Neural progenitor cell (in vitro differentiated cells): ENCODE results near the gene CEP104. TPM values are rescaled to one million over a fixed set of nuclear protein-coding genes. Genes with fewer than 3 reads are reported as not detected.
A peak's percentile ranks its signal among the peaks of the same experiment; 100 is the strongest.

Experiments
- DNase-seq: peaks from one replicate; pipeline ENCODE4 v3.0.0-alpha.2; 2016; ENCODE audit warnings: low spot score
- H2AFZ ChIP-seq: fragments of 200-600 bp; sonication (generic); replicated peaks from 2 replicates; pipeline ENCODE4 v1.6.1; 2016; ENCODE audit warnings: antibody characterized with exemption
- H3F3A ChIP-seq: fragments of 200-600 bp; sonication (generic); 2 replicates; pipeline ENCODE4 v1.6.1; 2016; ENCODE audit warnings: antibody characterized with exemption, low read depth
- H3K27ac ChIP-seq: fragments of 200-600 bp; sonication (generic); 2 replicates; pipeline ENCODE4 v1.5.1; 2016; ENCODE audit warnings: mild to moderate bottlenecking
- H3K27me3 ChIP-seq: fragments of 200-600 bp; sonication (generic); 2 replicates; pipeline ENCODE4 v1.6.1; 2016; ENCODE audit warnings: mild to moderate bottlenecking, moderate library complexity
- H3K36me3 ChIP-seq: fragments of 200-600 bp; sonication (generic); 2 replicates; pipeline ENCODE4 v1.5.1; 2016
- H3K4me1 ChIP-seq: fragments of 200-600 bp; sonication (generic); 2 replicates; pipeline ENCODE4 v1.6.1; 2016; ENCODE audit warnings: mixed run types
- H3K4me2 ChIP-seq: fragments of 200-600 bp; sonication (generic); 2 replicates; pipeline ENCODE4 v1.6.1; 2016
- H3K4me3 ChIP-seq: fragments of 200-600 bp; sonication (generic); 2 replicates; pipeline ENCODE4 v1.5.1; 2016
- H3K79me2 ChIP-seq: fragments of 200-600 bp; sonication (generic); 2 replicates; pipeline ENCODE4 v1.6.1; 2016; ENCODE audit warnings: low read depth
- H3K9ac ChIP-seq: fragments of 200-600 bp; sonication (generic); 2 replicates; pipeline ENCODE4 v1.6.1; 2016
- H3K9me3 ChIP-seq: fragments of 200-600 bp; sonication (generic); 2 replicates; pipeline ENCODE4 v1.5.1; 2016; ENCODE audit warnings: low read depth
- H4K20me1 ChIP-seq: fragments of 200-600 bp; sonication (generic); 2 replicates; pipeline ENCODE4 v1.6.1; 2016; ENCODE audit warnings: low read depth
- H3K27ac Mint-ChIP-seq: 3 replicates; pipeline ENCODE4 v1.8.0; 2021; ENCODE audit warnings: mixed read lengths
- H3K27me3 Mint-ChIP-seq: 2 replicates; pipeline ENCODE4 v1.8.0; 2022; ENCODE audit warnings: low read depth, mild to moderate bottlenecking, inconsistent platforms, moderate library complexity, mixed read lengths; ENCODE audit not compliant: insufficient read depth
- H3K36me3 Mint-ChIP-seq: 3 replicates; pipeline ENCODE4 v1.8.0; 2021; ENCODE audit warnings: mixed read lengths
- H3K4me1 Mint-ChIP-seq: 3 replicates; pipeline ENCODE4 v1.8.0; 2021; ENCODE audit warnings: mixed read lengths
- H3K4me3 Mint-ChIP-seq: 3 replicates; pipeline ENCODE4 v1.8.0; 2021; ENCODE audit warnings: mild to moderate bottlenecking, moderate library complexity, mixed read lengths
- H3K9me3 Mint-ChIP-seq: 3 replicates; pipeline ENCODE4 v1.8.0; 2020; ENCODE audit warnings: mixed read lengths
- EZH2 ChIP-seq: fragments of 200-600 bp; sonication (generic); IDR thresholded peaks from 2 replicates; pipeline ENCODE4 v1.6.1; 2017; ENCODE audit warnings: antibody characterized with exemption, mild to moderate bottlenecking, moderate library complexity
- EZH2phosphoT487 ChIP-seq: fragments of 200-600 bp; sonication (generic); IDR thresholded peaks from 2 replicates; pipeline ENCODE4 v1.6.1; 2017; ENCODE audit warnings: antibody characterized with exemption
- total RNA-seq: library from RNA; depleted of rRNA; stranded (reverse); fragments of >200 nt; gene quantifications from 2 replicates; pipeline ENCODE4 v1.2.3, GENCODE V29; 2015; ENCODE audit warnings: low replicate concordance
- TF ChIP-seq, protein P1 (sequence below): fragments of 200-600 bp; sonication (generic); IDR thresholded peaks from 2 replicates; pipeline ENCODE4 v1.5.1; 2017; ENCODE audit warnings: antibody characterized with exemption, mild to moderate bottlenecking

CEP104 gene
- total RNA-seq, 1 donor from 2014 or later: 12.9 TPM

DNA sequence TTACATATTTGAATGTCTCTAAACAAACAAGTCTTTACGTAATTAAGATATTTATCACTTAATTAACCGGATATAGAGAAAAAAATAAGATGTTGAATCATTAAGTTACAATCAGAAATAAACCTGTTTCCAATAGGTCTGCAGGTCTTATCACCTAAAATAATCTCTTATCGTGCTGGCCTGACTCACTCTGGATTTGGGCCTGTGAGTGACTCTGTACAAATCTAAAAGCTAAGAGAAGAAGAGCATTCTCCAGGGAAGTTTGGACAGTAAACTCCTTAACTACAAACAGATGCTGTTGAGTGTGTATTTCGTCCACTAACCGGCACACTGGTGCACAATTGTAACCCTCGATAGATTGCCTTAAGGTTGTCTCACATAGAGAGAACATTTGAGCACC, 25.3 kb downstream of the CEP104 start:
- Mint-ChIP-seq H3K4me1 (no peaks in the 10 kb centered on the region), H3K27ac (no peak overlapping the region), H3K36me3 (peaks cover 27% of the 10 kb centered on the region), H3K9me3 (no peaks in the 10 kb centered on the region), H3K27me3 (no peaks in the 10 kb centered on the region), H3K4me3 (no peak overlapping the region)
- no peaks in the 10 kb centered on the region for H3K79me2 ChIP-seq
- H3K36me3 ChIP-seq: no peaks in the 10 kb centered on the region
- no peaks in the 10 kb centered on the region for H3K27me3 ChIP-seq
- no peaks in the 10 kb centered on the region for H3F3A ChIP-seq
- no peaks in the 10 kb centered on the region for H3K4me1 ChIP-seq
- no peak for DNase-seq
- no peak overlapping the region for H3K9ac ChIP-seq
- no peaks in the 10 kb centered on the region for H3K9me3 ChIP-seq
- H3K4me2 ChIP-seq: no peak overlapping the region
- no peak overlapping the region for H3K27ac ChIP-seq
- no peaks in the 10 kb centered on the region for H4K20me1 ChIP-seq
- no peak overlapping the region for H2AFZ ChIP-seq
- TF ChIP-seq EZH2: no peak
- TF ChIP-seq EZH2phosphoT487: no peak
- TF ChIP-seq, protein P1, sequence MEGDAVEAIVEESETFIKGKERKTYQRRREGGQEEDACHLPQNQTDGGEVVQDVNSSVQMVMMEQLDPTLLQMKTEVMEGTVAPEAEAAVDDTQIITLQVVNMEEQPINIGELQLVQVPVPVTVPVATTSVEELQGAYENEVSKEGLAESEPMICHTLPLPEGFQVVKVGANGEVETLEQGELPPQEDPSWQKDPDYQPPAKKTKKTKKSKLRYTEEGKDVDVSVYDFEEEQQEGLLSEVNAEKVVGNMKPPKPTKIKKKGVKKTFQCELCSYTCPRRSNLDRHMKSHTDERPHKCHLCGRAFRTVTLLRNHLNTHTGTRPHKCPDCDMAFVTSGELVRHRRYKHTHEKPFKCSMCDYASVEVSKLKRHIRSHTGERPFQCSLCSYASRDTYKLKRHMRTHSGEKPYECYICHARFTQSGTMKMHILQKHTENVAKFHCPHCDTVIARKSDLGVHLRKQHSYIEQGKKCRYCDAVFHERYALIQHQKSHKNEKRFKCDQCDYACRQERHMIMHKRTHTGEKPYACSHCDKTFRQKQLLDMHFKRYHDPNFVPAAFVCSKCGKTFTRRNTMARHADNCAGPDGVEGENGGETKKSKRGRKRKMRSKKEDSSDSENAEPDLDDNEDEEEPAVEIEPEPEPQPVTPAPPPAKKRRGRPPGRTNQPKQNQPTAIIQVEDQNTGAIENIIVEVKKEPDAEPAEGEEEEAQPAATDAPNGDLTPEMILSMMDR: no peak
- no peak overlapping the region for H3K4me3 ChIP-seq

DNA sequence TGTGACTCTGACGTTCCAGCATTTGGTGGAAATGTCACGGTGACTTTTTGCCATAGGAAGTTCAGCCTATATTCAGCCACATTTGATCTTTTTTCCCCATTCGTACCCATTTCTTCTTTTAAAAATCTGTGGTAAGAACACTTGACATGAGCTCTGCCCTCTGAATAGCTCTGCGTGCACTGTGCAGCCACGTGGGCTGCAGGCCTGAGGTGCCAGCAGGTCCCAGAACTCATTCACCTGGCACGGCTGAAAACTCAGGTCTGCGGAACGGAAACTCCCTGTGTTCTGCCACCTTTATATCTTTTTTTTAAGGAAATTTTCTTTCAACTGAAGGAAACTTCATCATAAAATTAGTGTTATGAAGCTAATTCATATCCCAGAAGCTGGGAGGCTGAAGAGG, 28.6 kb downstream of the CEP104 start:
- no peak overlapping the region for H3K9ac ChIP-seq
- Mint-ChIP-seq H3K4me1 (peaks cover 3% of the 10 kb centered on the region), H3K27me3 (peaks cover 3% of the 10 kb centered on the region), H3K9me3 (no peaks in the 10 kb centered on the region), H3K4me3 (no peak overlapping the region), H3K27ac (no peak overlapping the region), H3K36me3 (peaks cover 31% of the 10 kb centered on the region)
- H3K4me3 ChIP-seq: no peak overlapping the region
- no peaks in the 10 kb centered on the region for H3F3A ChIP-seq
- H3K9me3 ChIP-seq: no peaks in the 10 kb centered on the region
- no peaks in the 10 kb centered on the region for H3K79me2 ChIP-seq
- no peaks in the 10 kb centered on the region for H3K27me3 ChIP-seq
- no peaks in the 10 kb centered on the region for H4K20me1 ChIP-seq
- TF ChIP-seq, protein P1: no peak
- TF ChIP-seq EZH2phosphoT487 (no peak), EZH2 (no peak)
- H3K36me3 ChIP-seq: no peaks in the 10 kb centered on the region
- no peak overlapping the region for H3K4me2 ChIP-seq
- H3K27ac ChIP-seq: no peak overlapping the region
- H2AFZ ChIP-seq: no peak overlapping the region
- no peaks in the 10 kb centered on the region for H3K4me1 ChIP-seq
- DNase-seq: no peak

DNA sequence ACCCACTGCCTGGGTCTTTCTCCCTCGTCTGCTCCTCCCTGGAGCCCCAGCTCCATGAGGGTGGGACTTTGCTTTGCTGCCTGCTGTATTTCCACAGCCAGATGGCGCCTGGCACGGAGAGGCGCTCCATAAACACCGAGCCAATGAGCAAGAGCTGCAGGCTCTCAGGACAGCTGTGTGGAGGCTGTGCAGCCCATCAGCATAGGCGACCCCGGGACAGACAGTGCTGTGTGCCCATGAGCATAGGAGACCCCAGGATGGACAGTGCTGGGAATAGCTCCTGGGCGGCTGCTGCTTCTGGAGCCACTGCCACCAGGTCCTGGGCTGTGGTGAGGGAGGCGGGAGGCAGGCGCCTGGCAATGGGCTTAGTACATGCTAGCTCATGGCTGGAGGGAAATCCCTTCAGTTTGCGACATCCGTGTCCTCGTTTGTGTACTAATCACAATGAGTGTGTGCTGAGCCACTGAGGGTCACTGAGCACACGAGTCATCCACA, 29.2 kb downstream of the CEP104 start:
- H3K4me1 Mint-ChIP-seq: peaks cover 3% of the 10 kb centered on the region
- TF ChIP-seq EZH2phosphoT487 (no peak), EZH2 (no peak)
- TF ChIP-seq, protein P1: peak; percentile 25
- no peak overlapping the region for H3K4me3 ChIP-seq
- no peaks in the 10 kb centered on the region for H3K9me3 ChIP-seq
- no peaks in the 10 kb centered on the region for H4K20me1 ChIP-seq
- H3K36me3 ChIP-seq: no peaks in the 10 kb centered on the region
- no peak overlapping the region for H3K27ac Mint-ChIP-seq
- DNase-seq: peak; percentile 45
- no peak overlapping the region for H3K27ac ChIP-seq
- no peak overlapping the region for H3K4me2 ChIP-seq
- no peak overlapping the region for H3K9ac ChIP-seq
- no peak overlapping the region for H3K4me3 Mint-ChIP-seq
- no peak overlapping the region for H2AFZ ChIP-seq
- no peaks in the 10 kb centered on the region for H3K4me1 ChIP-seq
- peaks cover 29% of the 10 kb centered on the region for H3K36me3 Mint-ChIP-seq
- no peaks in the 10 kb centered on the region for H3K9me3 Mint-ChIP-seq
- H3K79me2 ChIP-seq: no peaks in the 10 kb centered on the region
- H3K27me3 ChIP-seq: no peaks in the 10 kb centered on the region
- peaks cover 3% of the 10 kb centered on the region for H3K27me3 Mint-ChIP-seq
- no peaks in the 10 kb centered on the region for H3F3A ChIP-seq
